HS-5 (cell line): ENCODE data around the gene MACROD2.

Source experiments
- DNase-seq: peaks from one replicate; pipeline ENCODE4 v3.0.0-alpha.2; 2012; ENCODE audit warnings: low read depth

Gene MACROD2

GRCh38 chr20:14865731-14866130 lies 870.4 kb downstream of the MACROD2 start:
- no peak for DNase-seq

- DNase-seq, result no peak
These were observed 871.7 kb downstream of the MACROD2 start for GRCh38 chr20:14866841-14867514.

GRCh38 chr20:14877301-14878028 lies 882.1 kb downstream of the MACROD2 start:
- DNase-seq, result no peak

GRCh38 chr20:14878676-14879019 lies 883.3 kb downstream of the MACROD2 start:
- no peak for DNase-seq

GRCh38 chr20:14879020-14879697 lies 883.8 kb downstream of the MACROD2 start:
- peak; percentile 81 for DNase-seq

- DNase-seq, result no peak
These were observed 884.5 kb downstream of the MACROD2 start for GRCh38 chr20:14879839-14880238.

- DNase-seq, result no peak
These were observed 886.2 kb downstream of the MACROD2 start for GRCh38 chr20:14881518-14881917.

- DNase-seq, result no peak
These were observed 886.8 kb downstream of the MACROD2 start for GRCh38 chr20:14882157-14882556.

GRCh38 chr20:14882846-14883245 lies 887.5 kb downstream of the MACROD2 start:
- no peak for DNase-seq

- DNase-seq, result no peak
These were observed 888.0 kb downstream of the MACROD2 start for GRCh38 chr20:14883324-14883723.

GRCh38 chr20:14885661-14886060 lies 890.3 kb downstream of the MACROD2 start:
- no peak for DNase-seq

- no peak for DNase-seq
These were observed 892.8 kb downstream of the MACROD2 start for GRCh38 chr20:14888134-14888533.

- DNase-seq, result no peak
These were observed 894.4 kb downstream of the MACROD2 start for GRCh38 chr20:14889496-14890255.

GRCh38 chr20:14890713-14891112 lies 895.4 kb downstream of the MACROD2 start:
- DNase-seq, result no peak

GRCh38 chr20:14892782-14893181 lies 897.5 kb downstream of the MACROD2 start:
- DNase-seq, result no peak

- no peak for DNase-seq
These were observed 901.3 kb downstream of the MACROD2 start for GRCh38 chr20:14896569-14896968.

GRCh38 chr20:14897608-14898007 lies 902.3 kb downstream of the MACROD2 start:
- DNase-seq, result no peak

- DNase-seq, result no peak
These were observed 907.2 kb downstream of the MACROD2 start for GRCh38 chr20:14902432-14903089.

- no peak for DNase-seq
These were observed 911.7 kb downstream of the MACROD2 start for GRCh38 chr20:14906908-14907434.

GRCh38 chr20:14910126-14910525 lies 914.8 kb downstream of the MACROD2 start:
- DNase-seq, result no peak

- DNase-seq, result no peak
These were observed 918.7 kb downstream of the MACROD2 start for GRCh38 chr20:14913896-14914620.
